Endothelial cell of umbilical vein (primary cell): ENCODE data around the gene NR3C2. TPM values are rescaled to one million over a fixed set of nuclear protein-coding genes. Genes with fewer than 3 reads are reported as not detected.
A peak's percentile ranks its signal among the peaks of the same experiment; 100 is the strongest.

ENCODE experiments used
- BruUV-seq: library from RNA; stranded (reverse); fragments of 400-500 nt; replicated peaks from 2 replicates; lab custom pipeline; 2021; lab: Mats Ljungman, UMichigan
- CTCF ChIA-PET: fragments of 300-600, 350-600 bp; sonication (Branson Sonifier 250); formaldehyde crosslinking; loops from one replicate; lab custom pipeline; 2021; ENCODE audit warnings: antibody characterized with exemption, inconsistent platforms; lab: Charles Lee
- POLR2A ChIA-PET: fragments of 300-600, 350-600 bp; sonication (Branson Sonifier 250); formaldehyde crosslinking; loops from one replicate; lab custom pipeline; 2021; ENCODE audit warnings: antibody characterized with exemption, inconsistent platforms; lab: Charles Lee
- DNase-seq: peaks from one replicate; pipeline ENCODE4 v3.0.0-alpha.2; 2011; ENCODE audit warnings: low read depth, low spot score
- FAIRE-seq: peaks from 2 replicates; lab custom pipeline; 2011; peaks lifted over from hg19 to GRCh38; lab: Jason Lieb, UNC
- H2AFZ ChIP-seq: 2 replicates; pipeline ENCODE4 v1.6.0; 2012; ENCODE audit warnings: low read depth, low read length, control low read depth, inconsistent platforms
- H3K27ac ChIP-seq: 2 replicates; pipeline ENCODE4 v1.5.1; 2011; ENCODE audit warnings: low read depth, mild to moderate bottlenecking, control low read depth, low read length, moderate library complexity; ENCODE audit not compliant: insufficient read depth
- H3K27me3 ChIP-seq, 2 experiments: 2 replicates each; pipeline versions ENCODE4 v1.6.0 to v1.6.1; 2011; ENCODE audit warnings: low read length in 2 of 2, mixed read lengths in 1 of 2; ENCODE audit not compliant: control insufficient read depth in 2 of 2, insufficient read depth in 2 of 2
- H3K36me3 ChIP-seq, 2 experiments: 2 replicates in 1 of 2; 3 replicates in 1 of 2; pipeline ENCODE4 v1.5.1; 2011; ENCODE audit warnings: low read length in 2 of 2, mild to moderate bottlenecking in 1 of 2, moderate library complexity in 1 of 2; ENCODE audit not compliant: control insufficient read depth in 2 of 2, insufficient read depth in 2 of 2; ENCODE audit errors: extremely low read depth in 1 of 2
- H3K4me1 ChIP-seq: 3 replicates; pipeline ENCODE4 v1.5.1; 2011; ENCODE audit warnings: mild to moderate bottlenecking, low read length; ENCODE audit not compliant: control insufficient read depth, insufficient read depth; ENCODE audit errors: extremely low read depth
- H3K4me2 ChIP-seq: 2 replicates; pipeline ENCODE4 v1.6.1; 2011; ENCODE audit warnings: low read length, control low read depth, mixed read lengths; ENCODE audit not compliant: insufficient read depth
- H3K4me3 ChIP-seq, 3 experiments: fragments of 200-600 bp in 1 of 3; sonication (generic), shearing (Covaris generic) in 1 of 3; replicated peaks in 1 of 3; 2 replicates each; pipeline ENCODE4 v1.5.1; 2011 to 2016; ENCODE audit warnings: control low read depth in 3 of 3, low read length in 3 of 3, mild to moderate bottlenecking in 2 of 3, inconsistent platforms in 1 of 3, low read depth in 1 of 3, moderate library complexity in 1 of 3; ENCODE audit not compliant: insufficient read depth in 1 of 3
- H3K79me2 ChIP-seq: 2 replicates; pipeline ENCODE4 v1.6.0; 2012; ENCODE audit warnings: low read length, inconsistent platforms; ENCODE audit not compliant: control insufficient read depth, insufficient read depth
- H3K9ac ChIP-seq: replicated peaks from 2 replicates; pipeline ENCODE3; 2011; ENCODE audit warnings: low read length, control low read depth; ENCODE audit not compliant: insufficient read depth; ENCODE audit errors: extremely low read depth
- H3K9me1 ChIP-seq: replicated peaks from 3 replicates; pipeline ENCODE4 v1.6.0; 2011; ENCODE audit warnings: mild to moderate bottlenecking, low read length; ENCODE audit not compliant: control insufficient read depth, insufficient read depth; ENCODE audit errors: extremely low read depth
- H3K9me3 ChIP-seq: replicated peaks from 2 replicates; pipeline ENCODE4 v1.5.1; 2012; ENCODE audit warnings: low read length, inconsistent platforms; ENCODE audit not compliant: control insufficient read depth, insufficient read depth
- H4K20me1 ChIP-seq: replicated peaks from 2 replicates; pipeline ENCODE3; 2011; ENCODE audit warnings: mild to moderate bottlenecking, low read length; ENCODE audit not compliant: control insufficient read depth, insufficient read depth; ENCODE audit errors: extremely low read depth
- EZH2 ChIP-seq: IDR thresholded peaks from 2 replicates; pipeline ENCODE4 v1.6.1; 2012; ENCODE audit warnings: borderline replicate concordance, low read depth, mild to moderate bottlenecking, moderate library complexity, low read length, inconsistent platforms; ENCODE audit not compliant: severe bottlenecking
- GATA2 ChIP-seq: IDR thresholded peaks from 2 replicates; pipeline ENCODE4 v1.7.0; 2011; ENCODE audit warnings: low read depth, mild to moderate bottlenecking, moderate library complexity, mixed read lengths, low read length; ENCODE audit not compliant: insufficient read length, insufficient read depth
- MYC ChIP-seq: IDR thresholded peaks from one replicate; pipeline ENCODE4 v1.6.1; 2011; ENCODE audit warnings: mild to moderate bottlenecking, low read depth, low read length
- POLR2A ChIP-seq: IDR thresholded peaks from 2 replicates; pipeline ENCODE4 v1.6.1; 2012; ENCODE audit warnings: low read depth, mild to moderate bottlenecking, control low read depth, low read length
- POLR2AphosphoS5 ChIP-seq: IDR thresholded peaks from 2 replicates; pipeline ENCODE4 v1.6.1; 2012; ENCODE audit warnings: low read depth, mild to moderate bottlenecking, control low read depth, low read length, moderate library complexity; ENCODE audit not compliant: insufficient read depth
- dilution Hi-C: fragments of 300-500 bp; cut with MboI; formaldehyde crosslinking; loops from one replicate; pipeline ENCODE4 v1.15.0; 2019; ENCODE audit warnings: low sequenced_read_pairs; ENCODE audit not compliant: extremely low pct_ligation_motif_present
- intact Hi-C: fragments of 100-400 bp; cut with micrococcal nuclease; formaldehyde crosslinking; loops from one replicate; pipeline ENCODE4 v1.10.0; 2022
- polyA plus RNA-seq, 4 experiments: library from polyadenylated mRNA; depleted of rRNA in 3 of 4; stranded (reverse) in 3 of 4; unstranded in 1 of 4; fragments of >200 nt; gene quantifications; 2 replicates each; pipeline versions ENCODE4 v1.2.1 to v1.2.3, GENCODE V29; 2011 to 2012; ENCODE audit warnings: missing spikeins in 1 of 4
- total RNA-seq: library from RNA; stranded (reverse); gene quantifications from 2 replicates; pipeline ENCODE4 v1.2.3, GENCODE V29; 2021
- TF ChIP-seq, protein P1 (sequence below), 2 donors: IDR thresholded peaks; 1 replicate in 1 of 2; 2 replicates in 1 of 2; pipeline ENCODE4 v1.5.1; 2011; ENCODE audit warnings: low read length in 2 of 2, mild to moderate bottlenecking in 2 of 2, moderate library complexity in 2 of 2, control low read depth in 1 of 2, inconsistent platforms in 1 of 2, low read depth in 1 of 2; ENCODE audit not compliant: insufficient read depth in 1 of 2; ENCODE audit errors: extremely low read depth in 1 of 2
- TF ChIP-seq, protein P2 (sequence below): IDR thresholded peaks from 2 replicates; pipeline ENCODE4 v1.6.1; 2011; ENCODE audit not compliant: insufficient read depth, insufficient read length

Gene NR3C2
- total and polyA plus RNA-seq, 2 donors (not counting 3 experiments of a cell fraction or from before 2014, with no cell fraction given) = 4.8 to 16.4 TPM

DNA sequence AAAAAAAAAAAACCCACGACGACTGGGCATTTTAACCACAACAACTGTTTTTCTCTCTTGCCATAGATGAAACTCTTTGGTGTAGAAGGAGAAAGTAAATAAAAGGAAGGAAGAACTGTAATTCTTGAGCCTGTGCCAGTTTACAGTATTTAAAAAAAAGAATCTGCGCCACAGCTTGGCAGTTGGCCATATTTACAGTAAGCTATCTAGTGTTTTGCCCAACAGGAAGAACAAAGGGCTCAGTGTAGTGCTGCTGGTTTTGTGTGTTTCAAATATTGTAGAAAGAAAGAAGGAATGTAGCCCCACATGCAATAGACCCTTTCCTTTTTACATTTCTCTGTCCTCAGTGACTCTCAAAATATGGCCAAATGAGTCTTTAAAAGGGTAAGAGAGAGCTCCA is 66.1 kb downstream of the NR3C2 start:
- DNase-seq (peak; percentile 91), FAIRE-seq (peak; percentile 73)
- Histone ChIP-seq H3K9ac (peak overlapping the region; percentile 51), H3K27ac (peak overlapping the region; percentile 46), H3K4me3 (peak overlapping the region in 1 of 3 experiments; percentile 33), H3K9me3 (no peaks in the 10 kb centered on the region), H3K27me3 (no peaks in the 10 kb centered on the region), H3K4me2 (peak overlapping the region; percentile 66), H3K4me1 (peaks cover 11% of the 10 kb centered on the region), H3K79me2 (peaks cover 1% of the 10 kb centered on the region), H3K36me3 (no peaks in the 10 kb centered on the region), H4K20me1 (no peaks in the 10 kb centered on the region), H3K9me1 (no peaks in the 10 kb centered on the region), H2AFZ (no peak overlapping the region)
- no TSS peak for BruUV-seq
- TF ChIP-seq, protein P1, sequence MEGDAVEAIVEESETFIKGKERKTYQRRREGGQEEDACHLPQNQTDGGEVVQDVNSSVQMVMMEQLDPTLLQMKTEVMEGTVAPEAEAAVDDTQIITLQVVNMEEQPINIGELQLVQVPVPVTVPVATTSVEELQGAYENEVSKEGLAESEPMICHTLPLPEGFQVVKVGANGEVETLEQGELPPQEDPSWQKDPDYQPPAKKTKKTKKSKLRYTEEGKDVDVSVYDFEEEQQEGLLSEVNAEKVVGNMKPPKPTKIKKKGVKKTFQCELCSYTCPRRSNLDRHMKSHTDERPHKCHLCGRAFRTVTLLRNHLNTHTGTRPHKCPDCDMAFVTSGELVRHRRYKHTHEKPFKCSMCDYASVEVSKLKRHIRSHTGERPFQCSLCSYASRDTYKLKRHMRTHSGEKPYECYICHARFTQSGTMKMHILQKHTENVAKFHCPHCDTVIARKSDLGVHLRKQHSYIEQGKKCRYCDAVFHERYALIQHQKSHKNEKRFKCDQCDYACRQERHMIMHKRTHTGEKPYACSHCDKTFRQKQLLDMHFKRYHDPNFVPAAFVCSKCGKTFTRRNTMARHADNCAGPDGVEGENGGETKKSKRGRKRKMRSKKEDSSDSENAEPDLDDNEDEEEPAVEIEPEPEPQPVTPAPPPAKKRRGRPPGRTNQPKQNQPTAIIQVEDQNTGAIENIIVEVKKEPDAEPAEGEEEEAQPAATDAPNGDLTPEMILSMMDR (IDR thresholded peaks at IDR 0.05; ENCODE audit: extremely low read depth in 1 of 2, insufficient read depth in 1 of 2, low read depth in 1 of 2, low read length in 2 of 2) = no peak
- TF ChIP-seq, protein P2, sequence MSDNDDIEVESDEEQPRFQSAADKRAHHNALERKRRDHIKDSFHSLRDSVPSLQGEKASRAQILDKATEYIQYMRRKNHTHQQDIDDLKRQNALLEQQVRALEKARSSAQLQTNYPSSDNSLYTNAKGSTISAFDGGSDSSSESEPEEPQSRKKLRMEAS = no peak
- no peak for TF ChIP-seq POLR2A
- TF ChIP-seq EZH2 = no peak
- peak; percentile 33 for TF ChIP-seq POLR2AphosphoS5
- TF ChIP-seq MYC = no peak
- peak; percentile 11 for TF ChIP-seq GATA2
- dilution Hi-C loops (no loop called here), intact Hi-C loops (loop anchor here (1.0 kb wide), 2 partner anchors 22 to 66 kb away; partner anchors contain the start of gene NR3C2)
- POLR2A ChIA-PET = interaction anchor here (0.7 to 1.8 kb wide), 3 partner anchors 20 to 153 kb away, joined by 4 to 15 read pairs (median 5); partner anchors contain the start of gene NR3C2
- CTCF ChIA-PET = interaction anchor here (0.6 to 1.2 kb wide), 7 partner anchors 19 to 509 kb away, joined by 3 to 5 read pairs (median 3); no protein-coding TSS in a partner anchor
